ENCODE measurements around the gene TMEM267. TPM values are rescaled to one million over a fixed set of nuclear protein-coding genes. Genes with fewer than 3 reads are reported as not detected.
"Not testable (repeated sequence)": the region's sequence is repeated elsewhere in the genome, so short reads cannot be mapped to it uniquely, and the experiment has no call there.

TMEM267 gene
- polyA plus RNA-seq, 1 experiment, result 16.3 TPM

DNA sequence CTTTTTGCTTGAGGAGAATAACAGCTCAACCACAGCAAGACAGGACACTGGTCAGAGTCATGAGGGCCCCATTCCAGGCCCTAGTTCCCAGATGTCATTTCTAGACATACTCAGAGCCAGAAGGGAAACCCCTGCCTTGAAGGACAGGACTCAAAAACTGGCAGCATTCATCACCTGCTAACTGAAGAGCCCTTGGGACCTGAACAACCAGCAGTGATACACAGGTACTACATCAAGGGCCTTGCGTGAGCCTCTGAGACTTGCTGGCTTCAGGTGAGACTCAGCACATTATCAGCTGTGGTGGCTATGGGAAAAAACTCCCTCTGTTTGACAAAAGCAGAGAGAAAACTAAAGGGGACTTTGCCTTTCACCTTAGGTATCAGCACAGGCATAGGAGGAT is 22.6 kb downstream of the TMEM267 start:
- ChIA-PET CTCF (no interaction called here), POLR2A (no interaction called here)
- TF ChIP-seq, protein P1, sequence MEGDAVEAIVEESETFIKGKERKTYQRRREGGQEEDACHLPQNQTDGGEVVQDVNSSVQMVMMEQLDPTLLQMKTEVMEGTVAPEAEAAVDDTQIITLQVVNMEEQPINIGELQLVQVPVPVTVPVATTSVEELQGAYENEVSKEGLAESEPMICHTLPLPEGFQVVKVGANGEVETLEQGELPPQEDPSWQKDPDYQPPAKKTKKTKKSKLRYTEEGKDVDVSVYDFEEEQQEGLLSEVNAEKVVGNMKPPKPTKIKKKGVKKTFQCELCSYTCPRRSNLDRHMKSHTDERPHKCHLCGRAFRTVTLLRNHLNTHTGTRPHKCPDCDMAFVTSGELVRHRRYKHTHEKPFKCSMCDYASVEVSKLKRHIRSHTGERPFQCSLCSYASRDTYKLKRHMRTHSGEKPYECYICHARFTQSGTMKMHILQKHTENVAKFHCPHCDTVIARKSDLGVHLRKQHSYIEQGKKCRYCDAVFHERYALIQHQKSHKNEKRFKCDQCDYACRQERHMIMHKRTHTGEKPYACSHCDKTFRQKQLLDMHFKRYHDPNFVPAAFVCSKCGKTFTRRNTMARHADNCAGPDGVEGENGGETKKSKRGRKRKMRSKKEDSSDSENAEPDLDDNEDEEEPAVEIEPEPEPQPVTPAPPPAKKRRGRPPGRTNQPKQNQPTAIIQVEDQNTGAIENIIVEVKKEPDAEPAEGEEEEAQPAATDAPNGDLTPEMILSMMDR (IDR thresholded peaks at IDR 0.05; ENCODE audit: low read depth, low read length), result no peak
- peaks cover 4% of the 10 kb centered on the region; the same call in 1 of the 2 replicates for H3K9me3 ChIP-seq (ENCODE audit: control insufficient read depth, insufficient read depth, low read length)
- DNase-seq (ENCODE audit: low read depth, low spot score), result no peak
- H3K27ac ChIP-seq (ENCODE audit: low read depth, low read length), result no peak overlapping the region
- no peak overlapping the region for H3K4me3 ChIP-seq (ENCODE audit: low read depth, low read length)
- H3K27me3 ChIP-seq (ENCODE audit: control insufficient read depth, insufficient read depth, low read length), result no peaks in the 10 kb centered on the region

DNA sequence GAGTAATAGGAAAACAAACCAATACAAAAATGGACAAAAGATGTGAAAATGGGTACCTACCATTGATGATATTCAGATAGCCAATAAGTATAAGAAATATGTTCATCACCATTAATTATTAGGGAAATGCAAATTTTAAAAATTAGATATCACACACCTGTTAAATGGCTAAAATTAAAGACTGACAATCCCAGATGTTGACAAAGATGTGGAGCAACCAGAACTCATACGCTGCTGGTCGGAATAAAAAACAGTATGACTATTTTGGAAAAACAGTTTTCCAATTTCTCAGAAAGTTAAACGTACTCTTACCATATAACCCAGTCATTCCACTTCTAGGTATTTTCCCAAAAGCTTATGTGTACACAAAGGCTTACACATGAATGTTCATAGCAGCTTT is 27.1 kb downstream of the TMEM267 start:
- ChIA-PET CTCF (no interaction called here), POLR2A (no interaction called here)
- H3K9me3 ChIP-seq (ENCODE audit: control insufficient read depth, insufficient read depth, low read length), result peaks cover 4% of the 10 kb centered on the region; the same call in 1 of the 2 replicates
- DNase-seq (ENCODE audit: low read depth, low spot score), result no peak
- TF ChIP-seq, protein P1 (IDR thresholded peaks at IDR 0.05; ENCODE audit: low read depth, low read length), result no peak
- H3K27ac ChIP-seq (ENCODE audit: low read depth, low read length), result no peak overlapping the region
- no peaks in the 10 kb centered on the region for H3K27me3 ChIP-seq (ENCODE audit: control insufficient read depth, insufficient read depth, low read length)
- no peak overlapping the region for H3K4me3 ChIP-seq (ENCODE audit: low read depth, low read length)

DNA sequence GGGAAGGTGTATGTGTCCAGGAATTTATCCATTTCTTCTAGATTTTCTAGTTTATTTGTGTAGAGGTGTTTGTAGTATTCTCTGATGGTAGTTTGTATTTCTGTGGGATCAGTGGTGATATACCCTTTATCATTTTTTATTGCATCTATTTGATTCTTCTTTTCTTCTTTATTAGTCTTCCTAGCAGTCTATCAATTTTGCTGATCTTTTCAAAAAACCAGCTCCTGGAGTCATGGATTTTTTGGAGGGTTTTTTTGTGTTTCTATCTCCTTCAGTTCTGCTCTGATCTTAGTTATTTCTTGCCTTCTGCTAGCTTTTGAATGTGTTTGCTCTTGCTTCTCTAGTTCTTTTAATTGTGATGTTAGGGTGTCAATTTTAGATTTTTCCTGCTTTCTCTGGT is 42.1 kb downstream of the TMEM267 start:
- CTCF ChIA-PET, result interaction anchor here (0.6 kb wide), 1 partner anchor 15 kb away, joined by 3 read pairs; no protein-coding TSS in a partner anchor
- H3K9me3 ChIP-seq (ENCODE audit: control insufficient read depth, insufficient read depth, low read length); DNase-seq (ENCODE audit: low read depth, low spot score); H3K27me3 ChIP-seq (ENCODE audit: control insufficient read depth, insufficient read depth, low read length); H3K4me3 ChIP-seq (ENCODE audit: low read depth, low read length); POLR2A ChIA-PET; H3K27ac ChIP-seq (ENCODE audit: low read depth, low read length): not testable (repeated sequence)

DNA sequence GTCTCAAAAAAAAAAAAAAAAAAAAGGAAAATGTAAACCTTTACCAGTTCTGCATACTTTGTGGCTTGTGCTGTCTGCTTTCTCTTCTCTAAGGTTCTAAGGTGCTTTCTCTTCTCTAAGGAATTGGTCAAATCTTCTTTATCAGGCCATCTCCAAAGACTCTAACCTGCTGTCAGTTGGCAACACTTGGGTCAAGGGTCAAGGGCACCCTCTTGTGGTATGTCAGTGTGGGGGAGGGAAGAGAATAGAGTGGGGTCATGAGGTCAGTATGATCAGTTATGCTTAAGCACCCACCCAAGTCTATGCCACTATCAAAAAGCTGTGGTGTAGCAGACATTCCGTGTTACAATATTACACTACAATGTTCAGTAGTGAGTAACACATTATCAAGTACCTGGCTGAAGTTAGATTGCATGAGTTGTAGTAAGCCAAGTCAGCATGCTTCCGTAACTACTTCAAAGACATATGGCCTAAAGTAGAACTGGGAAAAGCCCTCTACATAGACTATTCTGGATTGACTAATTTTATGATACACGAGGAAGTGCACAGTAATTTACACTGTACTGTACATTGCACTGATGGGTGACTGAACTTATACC is 46.5 kb downstream of the TMEM267 start:
- TF ChIP-seq, protein P1 (IDR thresholded peaks at IDR 0.05; ENCODE audit: low read depth, low read length), result no peak
- POLR2A ChIA-PET, result no interaction called here
- Histone ChIP-seq H3K27ac (ENCODE audit: low read depth, low read length) (no peak overlapping the region), H3K27me3 (ENCODE audit: control insufficient read depth, insufficient read depth, low read length) (no peaks in the 10 kb centered on the region), H3K9me3 (ENCODE audit: control insufficient read depth, insufficient read depth, low read length) (no peaks in the 10 kb centered on the region), H3K4me3 (ENCODE audit: low read depth, low read length) (no peak overlapping the region)
- no peak for DNase-seq (ENCODE audit: low read depth, low spot score)
- CTCF ChIA-PET, result no interaction called here

DNA sequence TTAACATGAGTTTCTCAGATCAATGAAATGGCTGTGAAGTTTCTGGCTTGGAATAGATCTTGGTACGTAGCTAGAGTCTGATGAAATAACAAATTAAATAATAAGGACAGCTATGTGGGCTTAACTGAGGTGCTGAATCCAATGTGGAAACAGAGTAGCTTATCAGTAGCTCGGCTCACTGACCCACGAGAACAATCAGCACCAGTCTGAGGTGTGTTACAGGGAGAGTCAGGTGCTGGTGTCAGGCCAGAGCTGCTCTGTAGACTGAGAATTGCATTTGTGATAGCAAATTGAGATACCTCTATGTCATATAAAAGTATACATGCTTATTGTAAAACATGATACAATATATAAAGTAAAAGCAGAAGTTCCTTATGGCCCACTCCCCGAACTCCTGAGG is 50.3 kb downstream of the TMEM267 start:
- Histone ChIP-seq H3K27me3 (ENCODE audit: control insufficient read depth, insufficient read depth, low read length) (no peaks in the 10 kb centered on the region), H3K9me3 (ENCODE audit: control insufficient read depth, insufficient read depth, low read length) (no peaks in the 10 kb centered on the region), H3K4me3 (ENCODE audit: low read depth, low read length) (no peak overlapping the region), H3K27ac (ENCODE audit: low read depth, low read length) (no peak overlapping the region)
- ChIA-PET POLR2A (no interaction called here), CTCF (interaction anchor here (1.2 kb wide), 1 partner anchor 44 kb away, joined by 4 read pairs; no protein-coding TSS in a partner anchor)
- DNase-seq (ENCODE audit: low read depth, low spot score), result no peak
- TF ChIP-seq, protein P1 (IDR thresholded peaks at IDR 0.05; ENCODE audit: low read depth, low read length), result no peak

Data from AG04450 (cell line).